PFSK-1 (cell line): ENCODE results near the gene LZTFL1.

Source experiments
- POLR2AphosphoS5 ChIP-seq: IDR thresholded peaks from 2 replicates; pipeline ENCODE4 v1.6.1; 2012; ENCODE audit warnings: low read depth, mild to moderate bottlenecking, control low read depth, low read length, moderate library complexity
- TAF1 ChIP-seq: IDR thresholded peaks from 2 replicates; pipeline ENCODE4 v1.6.1; 2012; ENCODE audit warnings: low read length, control low read depth, borderline replicate concordance; ENCODE audit not compliant: insufficient read depth
- TF ChIP-seq, protein P1 (sequence below), 2 experiments: IDR thresholded peaks; 2 replicates each; pipeline versions ENCODE4 v1.6.1 to v1.8.0; 2011 to 2012; ENCODE audit warnings: low read depth in 2 of 2, low read length in 2 of 2, control low read depth in 1 of 2, inconsistent platforms in 1 of 2, mild to moderate bottlenecking in 1 of 2, moderate library complexity in 1 of 2; ENCODE audit not compliant: insufficient read depth in 1 of 2

DNA sequence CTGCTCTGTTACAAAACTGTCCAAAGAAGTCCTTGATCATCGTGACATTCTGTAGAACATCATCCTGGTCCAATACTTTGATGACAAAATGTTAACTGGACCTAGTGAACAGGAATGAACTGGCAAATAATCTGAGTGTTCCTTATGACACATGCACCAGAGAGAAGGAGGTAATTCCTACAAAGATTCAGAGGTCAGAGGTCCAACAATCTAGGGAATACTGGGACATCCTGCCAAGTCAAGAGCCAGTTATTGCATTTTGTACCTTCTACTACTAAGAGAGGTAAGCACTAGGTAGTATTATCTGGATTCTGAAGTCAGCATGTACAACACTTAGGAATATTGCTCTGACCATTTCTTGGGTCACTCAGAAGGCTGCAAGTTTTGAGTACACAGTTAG, 20.8 kb downstream of the LZTFL1 start:
- TF ChIP-seq POLR2AphosphoS5 (no peak), TAF1 (no peak)
- TF ChIP-seq, protein P1, sequence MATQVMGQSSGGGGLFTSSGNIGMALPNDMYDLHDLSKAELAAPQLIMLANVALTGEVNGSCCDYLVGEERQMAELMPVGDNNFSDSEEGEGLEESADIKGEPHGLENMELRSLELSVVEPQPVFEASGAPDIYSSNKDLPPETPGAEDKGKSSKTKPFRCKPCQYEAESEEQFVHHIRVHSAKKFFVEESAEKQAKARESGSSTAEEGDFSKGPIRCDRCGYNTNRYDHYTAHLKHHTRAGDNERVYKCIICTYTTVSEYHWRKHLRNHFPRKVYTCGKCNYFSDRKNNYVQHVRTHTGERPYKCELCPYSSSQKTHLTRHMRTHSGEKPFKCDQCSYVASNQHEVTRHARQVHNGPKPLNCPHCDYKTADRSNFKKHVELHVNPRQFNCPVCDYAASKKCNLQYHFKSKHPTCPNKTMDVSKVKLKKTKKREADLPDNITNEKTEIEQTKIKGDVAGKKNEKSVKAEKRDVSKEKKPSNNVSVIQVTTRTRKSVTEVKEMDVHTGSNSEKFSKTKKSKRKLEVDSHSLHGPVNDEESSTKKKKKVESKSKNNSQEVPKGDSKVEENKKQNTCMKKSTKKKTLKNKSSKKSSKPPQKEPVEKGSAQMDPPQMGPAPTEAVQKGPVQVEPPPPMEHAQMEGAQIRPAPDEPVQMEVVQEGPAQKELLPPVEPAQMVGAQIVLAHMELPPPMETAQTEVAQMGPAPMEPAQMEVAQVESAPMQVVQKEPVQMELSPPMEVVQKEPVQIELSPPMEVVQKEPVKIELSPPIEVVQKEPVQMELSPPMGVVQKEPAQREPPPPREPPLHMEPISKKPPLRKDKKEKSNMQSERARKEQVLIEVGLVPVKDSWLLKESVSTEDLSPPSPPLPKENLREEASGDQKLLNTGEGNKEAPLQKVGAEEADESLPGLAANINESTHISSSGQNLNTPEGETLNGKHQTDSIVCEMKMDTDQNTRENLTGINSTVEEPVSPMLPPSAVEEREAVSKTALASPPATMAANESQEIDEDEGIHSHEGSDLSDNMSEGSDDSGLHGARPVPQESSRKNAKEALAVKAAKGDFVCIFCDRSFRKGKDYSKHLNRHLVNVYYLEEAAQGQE (IDR thresholded peaks at IDR 0.05; ENCODE audit: insufficient read depth in 1 of 2, low read depth in 2 of 2, low read length in 2 of 2) = no peak
